H1 (cell line): Measurements from ENCODE around the gene FASTK. TPM values are rescaled to one million over a fixed set of nuclear protein-coding genes. Genes with fewer than 3 reads are reported as not detected.

Experiments
- CTCF ChIA-PET: fragments of 300-600 bp; sonication (Branson Sonifier 250); formaldehyde crosslinking; loops from one replicate; lab custom pipeline; 2021; ENCODE audit not compliant: partially characterized antibody; lab: Charles Lee
- POLR2A ChIA-PET: fragments of 300-600 bp; sonication (Branson Sonifier 250); formaldehyde crosslinking; loops from one replicate; lab custom pipeline; 2021; ENCODE audit warnings: inconsistent platforms; ENCODE audit not compliant: partially characterized antibody; lab: Charles Lee
- DNase-seq, 2 experiments: peaks; one replicate each; pipeline versions ENCODE4 v3.0.0 to v3.0.0-alpha.2; 2010 to 2022; ENCODE audit warnings: low spot score in 2 of 2, low read depth in 1 of 2, mixed read lengths in 1 of 2
- FAIRE-seq: peaks from 2 replicates; lab custom pipeline; 2011; peaks lifted over from hg19 to GRCh38; lab: Jason Lieb, UNC
- H2AFZ ChIP-seq: 2 replicates; pipeline ENCODE4 v1.8.1; 2012; ENCODE audit warnings: low read length, inconsistent platforms
- H2AK5ac ChIP-seq: 2 replicates; pipeline ENCODE4 v1.6.1; 2013; ENCODE audit warnings: low read depth, low read length
- H2BK120ac ChIP-seq: replicated peaks from 2 replicates; pipeline ENCODE3; 2013; ENCODE audit warnings: low read depth, low read length, inconsistent platforms
- H2BK12ac ChIP-seq: 2 replicates; pipeline ENCODE4 v1.6.1; 2013; ENCODE audit warnings: low read depth, low read length
- H2BK15ac ChIP-seq: 2 replicates; pipeline ENCODE4 v1.6.1; 2013; ENCODE audit warnings: low read length
- H2BK20ac ChIP-seq: 2 replicates; pipeline ENCODE4 v1.6.1; 2013; ENCODE audit warnings: low read length
- H2BK5ac ChIP-seq: 2 replicates; pipeline ENCODE4 v1.6.1; 2013; ENCODE audit warnings: low read depth, low read length
- H3K14ac ChIP-seq: 2 replicates; pipeline ENCODE4 v1.6.1; 2013; ENCODE audit warnings: inconsistent platforms; ENCODE audit not compliant: insufficient read length
- H3K18ac ChIP-seq: 2 replicates; pipeline ENCODE4 v1.6.1; 2013; ENCODE audit warnings: low read length; ENCODE audit errors: extremely low read depth
- H3K23ac ChIP-seq: 2 replicates; pipeline ENCODE4 v1.6.1; 2013; ENCODE audit warnings: inconsistent platforms; ENCODE audit not compliant: insufficient read length
- H3K23me2 ChIP-seq: 2 replicates; pipeline ENCODE4 v1.6.1; 2013; ENCODE audit warnings: low read depth, low read length
- H3K27ac ChIP-seq: 2 replicates; pipeline ENCODE4 v1.6.1; 2011; ENCODE audit warnings: low read depth, low read length, inconsistent platforms
- H3K27me3 ChIP-seq, 4 experiments: replicated peaks in 1 of 4; 1 replicate in 1 of 4; 2 replicates in 3 of 4; pipeline versions ENCODE4 v1.6.1 to v1.8.1; 2011 to 2013; ENCODE audit warnings: low read length in 3 of 4, mild to moderate bottlenecking in 3 of 4, inconsistent platforms in 2 of 4, mixed read lengths in 2 of 4, moderate library complexity in 1 of 4; ENCODE audit not compliant: control insufficient read depth in 3 of 4, insufficient read depth in 3 of 4; ENCODE audit errors: extremely low read depth in 1 of 4
- H3K36me3 ChIP-seq, 4 experiments: 2 replicates each; pipeline versions ENCODE4 v1.6.1 to v1.8.1; 2011 to 2013; ENCODE audit warnings: mild to moderate bottlenecking in 4 of 4, low read length in 3 of 4, moderate library complexity in 2 of 4, control low read depth in 1 of 4, inconsistent platforms in 1 of 4; ENCODE audit not compliant: insufficient read depth in 4 of 4, control insufficient read depth in 2 of 4
- H3K4ac ChIP-seq: replicated peaks from 2 replicates; pipeline ENCODE3; 2013; ENCODE audit warnings: low read length, low read depth, mixed read lengths, inconsistent platforms; ENCODE audit not compliant: insufficient read length
- H3K4me1 ChIP-seq, 4 experiments: replicated peaks in 1 of 4; 1 replicate in 1 of 4; 2 replicates in 3 of 4; pipeline versions ENCODE4 v1.6.1 to v1.8.1; 2011 to 2013; ENCODE audit warnings: low read length in 3 of 4, inconsistent platforms in 2 of 4, mixed read lengths in 1 of 4; ENCODE audit not compliant: insufficient read depth in 4 of 4, control insufficient read depth in 3 of 4
- H3K4me2 ChIP-seq, 2 experiments: 2 replicates each; pipeline versions ENCODE4 v1.6.1 to v1.8.1; 2011 to 2013; ENCODE audit warnings: low read depth in 2 of 2, low read length in 2 of 2, control low read depth in 1 of 2, inconsistent platforms in 1 of 2, mild to moderate bottlenecking in 1 of 2; ENCODE audit not compliant: insufficient read depth in 1 of 2
- H3K4me3 ChIP-seq, 4 experiments: fragments of 200-600, 300-600 bp in 1 of 4; sonication (generic), shearing (Covaris generic), sonication (Bioruptor Twin) in 1 of 4; 2 replicates each; pipeline versions ENCODE4 v1.5.1 to v1.8.1; 2011 to 2016; ENCODE audit warnings: low read length in 4 of 4, low read depth in 3 of 4, control low read depth in 2 of 4, inconsistent platforms in 2 of 4, mild to moderate bottlenecking in 2 of 4, mixed read lengths in 1 of 4, moderate library complexity in 1 of 4; ENCODE audit not compliant: insufficient read depth in 2 of 4; ENCODE audit errors: extremely low read depth in 1 of 4
- H3K56ac ChIP-seq: replicated peaks from 2 replicates; pipeline ENCODE3; 2013; ENCODE audit warnings: low read depth, mild to moderate bottlenecking, mixed read lengths, low read length, inconsistent platforms; ENCODE audit not compliant: insufficient read length
- H3K79me1 ChIP-seq: 2 replicates; pipeline ENCODE4 v1.6.1; 2013; ENCODE audit warnings: low read depth, low read length, control low read depth
- H3K79me2 ChIP-seq, 2 experiments: 2 replicates each; pipeline versions ENCODE4 v1.6.1 to v1.8.1; 2012 to 2013; ENCODE audit warnings: low read length in 2 of 2, mild to moderate bottlenecking in 2 of 2, inconsistent platforms in 1 of 2; ENCODE audit not compliant: insufficient read depth in 2 of 2, control insufficient read depth in 1 of 2
- H3K9ac ChIP-seq, 4 experiments: replicated peaks in 1 of 4; 1 replicate in 1 of 4; 2 replicates in 3 of 4; pipeline versions ENCODE4 v1.6.1 to v1.8.1; 2011 to 2013; ENCODE audit warnings: low read depth in 3 of 4, low read length in 3 of 4, control low read depth in 2 of 4, mild to moderate bottlenecking in 2 of 4, moderate library complexity in 2 of 4, inconsistent platforms in 1 of 4; ENCODE audit errors: extremely low read depth in 1 of 4
- H3K9me3 ChIP-seq, 2 experiments: 2 replicates each; pipeline versions ENCODE4 v1.6.1 to v1.8.1; 2012 to 2013; ENCODE audit warnings: mild to moderate bottlenecking in 2 of 2, moderate library complexity in 2 of 2, control low read depth in 1 of 2, inconsistent platforms in 1 of 2, low read depth in 1 of 2, low read length in 1 of 2, mixed read lengths in 1 of 2; ENCODE audit not compliant: insufficient read depth in 2 of 2
- H4K20me1 ChIP-seq, 2 experiments: replicated peaks in 1 of 2; 2 replicates each; pipeline versions ENCODE3 to v1.8.1; 2011 to 2013; ENCODE audit warnings: inconsistent platforms in 2 of 2, low read length in 2 of 2, mild to moderate bottlenecking in 1 of 2; ENCODE audit not compliant: insufficient read depth in 2 of 2, control insufficient read depth in 1 of 2
- H4K5ac ChIP-seq: 2 replicates; pipeline ENCODE4 v1.6.1; 2013; ENCODE audit warnings: low read length, low read depth, mixed read lengths, inconsistent platforms; ENCODE audit not compliant: insufficient read length
- H4K8ac ChIP-seq: 2 replicates; pipeline ENCODE4 v1.8.0; 2013; ENCODE audit warnings: mild to moderate bottlenecking, moderate library complexity, low read length, inconsistent platforms; ENCODE audit not compliant: insufficient read depth; ENCODE audit errors: extremely low read depth
- H4K91ac ChIP-seq: replicated peaks from 2 replicates; pipeline ENCODE3; 2013; ENCODE audit warnings: low read length, mixed read lengths, inconsistent platforms; ENCODE audit not compliant: insufficient read length
- CTCF ChIP-seq, 3 experiments: IDR thresholded peaks; 1 replicate in 2 of 3; 2 replicates in 1 of 3; pipeline versions ENCODE4 v1.5.1 to v1.6.1; 2011; ENCODE audit warnings: low read length in 3 of 3, mild to moderate bottlenecking in 3 of 3, inconsistent platforms in 2 of 3, low read depth in 1 of 3, moderate library complexity in 1 of 3; ENCODE audit not compliant: insufficient read depth in 1 of 3; ENCODE audit errors: control extremely low read depth in 1 of 3
- KDM1A ChIP-seq: fragments of 200-600, 300-600 bp; sonication (generic); IDR thresholded peaks from 2 replicates; pipeline ENCODE4 v1.7.1; 2016; ENCODE audit warnings: mild to moderate bottlenecking, low read length, borderline replicate concordance
- KDM4A ChIP-seq: IDR thresholded peaks from one replicate; pipeline ENCODE4 v1.7.1; 2012; ENCODE audit warnings: low read depth, mild to moderate bottlenecking, moderate library complexity, low read length, inconsistent platforms; ENCODE audit not compliant: severe bottlenecking
- MAX ChIP-seq: IDR thresholded peaks from 2 replicates; pipeline ENCODE4 v1.6.1; 2012; ENCODE audit warnings: inconsistent platforms
- RAD21 ChIP-seq, 2 experiments: IDR thresholded peaks in 1 of 2; conservative IDR thresholded peaks in 1 of 2; 2 replicates each; pipeline ENCODE4 v1.6.1; 2011; ENCODE audit warnings: low read depth in 2 of 2, low read length in 2 of 2, improper control_type of control experiment in 1 of 2, inconsistent platforms in 1 of 2, mild to moderate bottlenecking in 1 of 2, moderate library complexity in 1 of 2
- RBBP5 ChIP-seq: IDR thresholded peaks from 2 replicates; pipeline ENCODE4 v1.7.1; 2012; ENCODE audit warnings: low read depth, mild to moderate bottlenecking, inconsistent platforms, low read length, moderate library complexity, borderline replicate concordance
- SAP30 ChIP-seq: fragments of 300-600 bp; sonication (generic); IDR thresholded peaks from 2 replicates; pipeline ENCODE4 v1.7.1; 2012; ENCODE audit warnings: low read length, moderate library complexity, mild to moderate bottlenecking, inconsistent platforms; ENCODE audit not compliant: insufficient read depth, insufficient replicate concordance
- TAF1 ChIP-seq: IDR thresholded peaks from 2 replicates; pipeline ENCODE4 v1.6.1; 2011; ENCODE audit warnings: mild to moderate bottlenecking, low read depth, low read length
- TBP ChIP-seq: IDR thresholded peaks from 2 replicates; pipeline ENCODE4 v1.6.1; 2011; ENCODE audit warnings: low read depth, low read length, improper control_type of control experiment
- ZNF274 ChIP-seq: IDR thresholded peaks from 2 replicates; pipeline ENCODE4 v1.7.0; 2012; ENCODE audit warnings: low read length, borderline replicate concordance; ENCODE audit errors: extremely low read depth
- WGBS, 2 experiments: shearing (Covaris generic) in 1 of 2; methylation state at CpG; one replicate each; pipeline versions ENCODE4 v1.1.6 to v1.1.7; 2013 to 2015; ENCODE audit warnings: low lambda C conversion rate in 2 of 2, mixed read lengths in 2 of 2, inconsistent platforms in 1 of 2, low coverage in 1 of 2, missing lambda C conversion rate in 1 of 2; ENCODE audit not compliant: insufficient replicate concordance in 2 of 2, insufficient coverage in 1 of 2, insufficient read length in 1 of 2; ENCODE audit errors: extremely low coverage in 1 of 2, missing lambda C conversion rate in 1 of 2; 5-methylcytosine and 5-hydroxymethylcytosine counted together
- polyA plus RNA-seq, 7 experiments: library from polyadenylated mRNA; depleted of rRNA in 3 of 7; stranded (reverse) in 5 of 7; unstranded in 2 of 7; fragments of >200 nt in 5 of 7; fragments of 200-250 nt in 2 of 7; gene quantifications; 1 replicate in 5 of 7; 2 replicates in 1 of 7; 4 replicates in 1 of 7; pipeline versions ENCODE4 v1.2.1 to v1.2.3, GENCODE V29; 2011 to 2013; ENCODE audit warnings: missing spikeins in 2 of 7, mixed read lengths in 2 of 7
- total RNA-seq: library from RNA; stranded (reverse); fragmentation: NEBNext Ultra II Directional; extraction: Animal tissue kit (Norgen Biotek cat#: 25700); gene quantifications from 2 replicates; pipeline ENCODE4 v1.2.1, GENCODE V29; 2021

FASTK gene
- total and polyA plus RNA-seq, 2 of the 8 experiments (the other 6 are each of a cell fraction or from before 2014, with no cell fraction given), result 39.4 to 84.0 TPM

GRCh38 chr7:151122276-151122675, 41.7 kb upstream of the FASTK start:
- Histone ChIP-seq H3K9ac (no peak overlapping the region), H4K8ac (no peak overlapping the region), H3K4me1 (peaks cover 0 to 21% (median 7%) of the 10 kb centered on the region in 4 experiments; a peak in 6 of 7 replicates), H3K79me2 (no peaks in the 10 kb centered on the region; a peak in 1 of 4 replicates), H2BK120ac (no peak overlapping the region), H3K14ac (no peak overlapping the region), H2AFZ (no peak overlapping the region), H2BK12ac (no peak overlapping the region), H3K27me3 (peaks cover 0 to 13% (median 3%) of the 10 kb centered on the region in 4 experiments; a peak in 5 of 7 replicates), H3K36me3 (peaks cover 0 to 30% (median 4%) of the 10 kb centered on the region in 4 experiments; a peak in 3 of 8 replicates), H4K20me1 (peaks cover 14 to 41% of the 10 kb centered on the region in 2 experiments), H3K18ac (no peak overlapping the region), H3K23ac (no peak overlapping the region), H3K79me1 (no peaks in the 10 kb centered on the region), H4K91ac (no peak overlapping the region), H3K4me2 (no peak overlapping the region), H3K4me3 (no peak overlapping the region), H2BK20ac (no peak overlapping the region), H2AK5ac (no peak overlapping the region), H3K4ac (no peak overlapping the region), H4K5ac (no peak overlapping the region), H3K56ac (no peak overlapping the region), H2BK15ac (no peak overlapping the region), H3K9me3 (no peaks in the 10 kb centered on the region), H2BK5ac (no peak overlapping the region), H3K27ac (no peak overlapping the region), H3K23me2 (peaks cover 5% of the 10 kb centered on the region; the same call in 1 of the 2 replicates)
- ChIA-PET CTCF (interaction anchor here (0.5 to 11.7 kb wide), 9 partner anchors 21 to 221 kb away, joined by 3 to 197 read pairs (median 4); partner anchors contain the start of genes ABCF2 and GBX1), POLR2A (no interaction called here)
- no peak for DNase-seq
- WGBS, 2 experiments, result 81% methylated on average over 19 of the region's 24 CpGs; no CpG with 5 or more reads in 1 of the 2 experiments
- no peak for FAIRE-seq
- TF ChIP-seq KDM1A (no peak), TBP (no peak), ZNF274 (no peak), CTCF (IDR thresholded peaks at IDR 0.05; ENCODE audit: control extremely low read depth in 1 of 3, insufficient read depth in 1 of 3, low read depth in 1 of 3, low read length in 3 of 3) (peak in 1 of 3 experiments; percentile 13; a peak in 1 of 4 replicates), SAP30 (no peak), RBBP5 (no peak), MAX (no peak), TAF1 (no peak), KDM4A (no peak), RAD21 (IDR thresholded peaks at IDR 0.05 in 1 of 2, conservative IDR thresholded peaks at IDR 0.05 in 1 of 2; ENCODE audit: low read depth in 2 of 2, low read length in 2 of 2) (peak; percentile 9 to 29; a peak in 2 of 4 replicates)
